OCI-LY7 (cell line): Measurements from ENCODE around the gene KREMEN2.

Experiments
- CTCF ChIP-seq: fragments of 200-600 bp; sonication (generic); conservative IDR thresholded peaks from 2 replicates; pipeline ENCODE4 v1.5.1; 2014; ENCODE audit warnings: mild to moderate bottlenecking, antibody characterized with exemption, low read length, moderate library complexity, mixed read lengths
- EZH2phosphoT487 ChIP-seq: fragments of 200-600 bp; sonication (generic); IDR thresholded peaks from 2 replicates; pipeline ENCODE4 v1.6.1; 2018; ENCODE audit warnings: low read depth, borderline replicate concordance, mild to moderate bottlenecking, mixed run types, antibody characterized with exemption, low read length, moderate library complexity, mixed read lengths

GRCh38 chr16:2950773-2951172 lies 13.3 kb upstream of the KREMEN2 start:
- TF ChIP-seq CTCF, result no peak
- TF ChIP-seq EZH2phosphoT487, result no peak
